PC-9 (cell line): ENCODE results near the gene UHRF1. TPM values are rescaled to one million over a fixed set of nuclear protein-coding genes. Genes with fewer than 3 reads are reported as not detected.

Experiments used
- BruUV-seq: library from RNA; stranded (reverse); fragments of 400-500 nt; replicated peaks from 2 replicates; lab custom pipeline; 2021; lab: Mats Ljungman, UMichigan
- CTCF ChIA-PET: fragments of 300-600 bp; sonication (Branson Sonifier 250); formaldehyde crosslinking; loops from one replicate; lab custom pipeline; 2022; ENCODE audit warnings: antibody characterized with exemption; lab: Charles Lee
- POLR2A ChIA-PET: fragments of 300-600 bp; sonication (Branson Sonifier 250); formaldehyde crosslinking; loops from one replicate; lab custom pipeline; 2022; ENCODE audit warnings: antibody characterized with exemption; ENCODE audit not compliant: unreplicated experiment; lab: Charles Lee
- DNase-seq, 2 experiments: peaks; one replicate each; pipeline versions ENCODE4 v3.0.0 to v3.0.0-alpha.2; 2015 to 2022; ENCODE audit warnings: mixed read lengths in 1 of 2
- H2AFZ ChIP-seq: fragments of 200-600 bp; sonication (generic); 2 replicates; pipeline ENCODE4 v1.8.1; 2017; ENCODE audit warnings: antibody characterized with exemption
- H3F3A ChIP-seq: fragments of 200-600 bp; sonication (generic); 2 replicates; pipeline ENCODE4 v1.8.1; 2017; ENCODE audit warnings: antibody characterized with exemption, mild to moderate bottlenecking, low read depth; ENCODE audit not compliant: insufficient read depth
- H3K27ac ChIP-seq: fragments of 200-600 bp; sonication (generic); 2 replicates; pipeline ENCODE4 v1.6.1; 2016; ENCODE audit warnings: mixed run types
- H3K27me3 ChIP-seq: fragments of 200-600 bp; sonication (generic); 2 replicates; pipeline ENCODE4 v1.6.1; 2016; ENCODE audit warnings: low read depth, mixed run types; ENCODE audit not compliant: insufficient read depth
- H3K36me3 ChIP-seq: fragments of 200-600 bp; sonication (generic); 2 replicates; pipeline ENCODE4 v1.6.1; 2016; ENCODE audit warnings: low read depth, mixed run types
- H3K4me1 ChIP-seq: fragments of 200-600 bp; sonication (generic); replicated peaks from 2 replicates; pipeline ENCODE4 v1.6.1; 2016; ENCODE audit warnings: mixed run types; ENCODE audit not compliant: insufficient read depth
- H3K4me2 ChIP-seq: fragments of 200-600 bp; sonication (generic); 2 replicates; pipeline ENCODE4 v1.6.1; 2017; ENCODE audit warnings: mixed run types
- H3K4me3 ChIP-seq: fragments of 200-600 bp; sonication (generic); 2 replicates; pipeline ENCODE4 v1.6.1; 2016; ENCODE audit warnings: mixed run types
- H3K79me2 ChIP-seq: fragments of 200-600 bp; sonication (generic); 2 replicates; pipeline ENCODE4 v1.6.1; 2017; ENCODE audit warnings: low read depth, mixed run types
- H3K9me2 ChIP-seq: fragments of 200-600 bp; sonication (generic); 2 replicates; pipeline ENCODE4 v1.8.1; 2017; ENCODE audit warnings: mild to moderate bottlenecking; ENCODE audit not compliant: insufficient read depth
- H3K9me3 ChIP-seq: fragments of 200-600 bp; sonication (generic); 2 replicates; pipeline ENCODE4 v1.8.1; 2016; ENCODE audit warnings: low read depth; ENCODE audit not compliant: insufficient read depth
- H4K20me1 ChIP-seq: fragments of 200-600 bp; sonication (generic); 2 replicates; pipeline ENCODE4 v1.8.1; 2017; ENCODE audit not compliant: insufficient read depth
- CTCF ChIP-seq: fragments of 200-600 bp; sonication (generic); conservative IDR thresholded peaks from 2 replicates; pipeline ENCODE4 v1.6.1; 2017; ENCODE audit warnings: mixed run types, antibody characterized with exemption, mild to moderate bottlenecking, moderate library complexity
- EZH2 ChIP-seq: fragments of 200-600 bp; sonication (generic); IDR thresholded peaks from 2 replicates; pipeline ENCODE4 v1.8.0; 2017; ENCODE audit warnings: antibody characterized with exemption, low read depth
- intact Hi-C: fragments of 100-400 bp; cut with micrococcal nuclease; formaldehyde crosslinking; loops from one replicate; pipeline ENCODE4 v1.10.0; 2022; ENCODE audit not compliant: unreplicated experiment
- total RNA-seq: library from RNA; stranded (reverse); gene quantifications from 2 replicates; pipeline ENCODE4 v1.2.3, GENCODE V29; 2021

The UHRF1 gene
- total RNA-seq, 1 experiment from 2014 or later = 61.4 TPM

- Histone ChIP-seq H3K4me2 (no peak overlapping the region), H3K9me3 (no peaks in the 10 kb centered on the region), H3K27me3 (no peaks in the 10 kb centered on the region), H3K4me1 (peaks cover 17% of the 10 kb centered on the region), H4K20me1 (no peaks in the 10 kb centered on the region), H3F3A (peaks cover 22% of the 10 kb centered on the region; the same call in 1 of the 2 replicates), H3K9me2 (no peaks in the 10 kb centered on the region), H2AFZ (no peak overlapping the region), H3K27ac (no peak overlapping the region), H3K79me2 (no peaks in the 10 kb centered on the region), H3K36me3 (no peaks in the 10 kb centered on the region), H3K4me3 (no peak overlapping the region)
- DNase-seq = no peak
- TF ChIP-seq EZH2 (no peak), CTCF (no peak)
- intact Hi-C loops = loop anchor here (5.0 kb wide), 1 partner anchor 158 kb away; no protein-coding TSS in a partner anchor
- BruUV-seq = no TSS peak
- POLR2A ChIA-PET = interaction anchor here (0.6 kb wide), 1 partner anchor 31 kb away, joined by 5 read pairs; no protein-coding TSS in a partner anchor
- CTCF ChIA-PET = no interaction called here
These were observed 35.4 kb upstream of the UHRF1 start for GRCh38 chr19:4873930-4874329.

GRCh38 chr19:4877753-4878490, 31.4 kb upstream of the UHRF1 start:
- Histone ChIP-seq H3K27ac (no peak overlapping the region), H3K36me3 (no peaks in the 10 kb centered on the region), H3K27me3 (no peaks in the 10 kb centered on the region), H3K4me3 (no peak overlapping the region), H3K79me2 (no peaks in the 10 kb centered on the region), H3K9me2 (no peaks in the 10 kb centered on the region), H3K4me1 (no peaks in the 10 kb centered on the region), H3K9me3 (no peaks in the 10 kb centered on the region), H3K4me2 (no peak overlapping the region), H3F3A (no peaks in the 10 kb centered on the region; the same call in 1 of the 2 replicates), H4K20me1 (no peaks in the 10 kb centered on the region), H2AFZ (no peak overlapping the region)
- no peak for DNase-seq
- POLR2A ChIA-PET = interaction anchor here (0.6 kb wide), 1 partner anchor 14 kb away, joined by 12 read pairs; no protein-coding TSS in a partner anchor
- intact Hi-C loops = no loop called here
- TF ChIP-seq CTCF (no peak), EZH2 (no peak)
- no TSS peak for BruUV-seq
- CTCF ChIA-PET = no interaction called here

- H3K9me3 ChIP-seq = no peaks in the 10 kb centered on the region
- POLR2A ChIA-PET = interaction anchor here (0.6 kb wide), 1 partner anchor 14 kb away, joined by 12 read pairs; no protein-coding TSS in a partner anchor
- no peak overlapping the region for H3K27ac ChIP-seq
- H3K4me3 ChIP-seq = no peak overlapping the region
- no TSS peak for BruUV-seq
- H3K4me2 ChIP-seq = no peak overlapping the region
- TF ChIP-seq CTCF (no peak), EZH2 (no peak)
- no peaks in the 10 kb centered on the region for H3K9me2 ChIP-seq
- no peak for DNase-seq
- no peaks in the 10 kb centered on the region for H3K4me1 ChIP-seq
- no peaks in the 10 kb centered on the region for H3K36me3 ChIP-seq
- no peak overlapping the region for H2AFZ ChIP-seq
- no peaks in the 10 kb centered on the region for H3K27me3 ChIP-seq
- H3F3A ChIP-seq = no peaks in the 10 kb centered on the region
- CTCF ChIA-PET = no interaction called here
- H4K20me1 ChIP-seq = no peaks in the 10 kb centered on the region
- intact Hi-C loops = no loop called here
- no peaks in the 10 kb centered on the region for H3K79me2 ChIP-seq
These were observed 30.8 kb upstream of the UHRF1 start for GRCh38 chr19:4878491-4878968.
